Rectal smooth muscle tissue (tissue), 1 donor: Measurements from ENCODE around the gene GNG2.

ENCODE experiments used
- H3K27ac ChIP-seq: one replicate; pipeline ENCODE4 v1.7.0; 2013; ENCODE audit warnings: low read depth, low read length, inconsistent platforms
- H3K27me3 ChIP-seq: one replicate; pipeline ENCODE4 v1.7.0; 2013; ENCODE audit warnings: low read length; ENCODE audit not compliant: control insufficient read depth, insufficient read depth
- H3K36me3 ChIP-seq: one replicate; pipeline ENCODE4 v1.7.0; 2013; ENCODE audit warnings: low read length; ENCODE audit not compliant: control insufficient read depth, insufficient read depth
- H3K4me1 ChIP-seq: one replicate; pipeline ENCODE4 v1.7.0; 2013; ENCODE audit warnings: low read length; ENCODE audit not compliant: control insufficient read depth, insufficient read depth
- H3K4me3 ChIP-seq: one replicate; pipeline ENCODE4 v1.7.0; 2013; ENCODE audit warnings: low read length
- H3K9ac ChIP-seq: one replicate; pipeline ENCODE4 v1.7.0; 2013; ENCODE audit warnings: low read length

The GNG2 gene

DNA sequence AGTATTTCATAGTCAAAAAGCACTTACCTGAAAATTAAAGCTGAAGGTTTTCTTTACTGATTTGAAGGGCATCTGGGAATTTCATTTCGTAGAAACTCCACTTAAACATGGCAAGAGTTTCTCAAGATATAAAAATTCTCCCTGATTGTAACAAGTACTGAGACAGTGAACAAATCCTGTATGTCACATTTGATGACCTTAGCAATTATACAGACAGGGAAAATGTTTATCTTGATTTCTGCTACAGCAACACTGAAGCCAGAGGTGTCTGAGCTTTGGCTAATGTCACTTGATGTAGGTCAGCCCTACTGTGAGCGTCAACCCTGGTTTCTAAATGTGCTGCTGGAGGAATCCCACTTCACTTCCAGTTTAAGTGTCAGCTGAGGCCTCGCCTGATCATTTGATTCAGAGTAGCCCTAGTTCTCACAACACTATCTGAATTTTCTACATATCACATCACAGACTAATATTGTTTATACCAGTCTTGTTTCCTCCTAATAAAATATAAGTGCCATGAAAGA, 149.8 kb downstream of the GNG2 start:
- no peak overlapping the region for H3K4me3 ChIP-seq
- no peak overlapping the region for H3K9ac ChIP-seq
- peaks cover 23% of the 10 kb centered on the region for H3K36me3 ChIP-seq
- H3K4me1 ChIP-seq = no peaks in the 10 kb centered on the region
- H3K27me3 ChIP-seq = no peaks in the 10 kb centered on the region
- H3K27ac ChIP-seq = no peak overlapping the region

DNA sequence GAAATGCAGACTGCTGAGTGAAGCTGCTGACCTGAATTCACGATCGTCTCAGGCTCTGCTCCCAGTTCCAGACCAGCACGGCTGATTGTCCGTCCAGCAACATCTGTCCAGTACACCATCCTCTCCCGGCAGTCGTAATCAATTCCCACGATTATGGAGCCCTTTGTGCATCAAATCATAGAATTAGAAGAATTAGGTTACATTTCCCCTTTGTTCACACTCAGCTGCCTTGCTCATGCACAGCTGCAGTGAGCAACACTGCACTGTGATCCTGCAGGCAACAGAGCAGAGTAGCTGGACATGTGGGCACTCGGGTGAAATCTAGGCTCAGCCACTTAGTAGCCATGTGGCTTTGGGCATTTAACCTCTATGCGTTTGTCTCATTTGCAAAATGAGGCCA, 151.1 kb downstream of the GNG2 start:
- Histone ChIP-seq H3K36me3 (peaks cover 16% of the 10 kb centered on the region), H3K27me3 (no peaks in the 10 kb centered on the region), H3K4me3 (no peak overlapping the region), H3K9ac (no peak overlapping the region), H3K27ac (no peak overlapping the region), H3K4me1 (no peaks in the 10 kb centered on the region)

DNA sequence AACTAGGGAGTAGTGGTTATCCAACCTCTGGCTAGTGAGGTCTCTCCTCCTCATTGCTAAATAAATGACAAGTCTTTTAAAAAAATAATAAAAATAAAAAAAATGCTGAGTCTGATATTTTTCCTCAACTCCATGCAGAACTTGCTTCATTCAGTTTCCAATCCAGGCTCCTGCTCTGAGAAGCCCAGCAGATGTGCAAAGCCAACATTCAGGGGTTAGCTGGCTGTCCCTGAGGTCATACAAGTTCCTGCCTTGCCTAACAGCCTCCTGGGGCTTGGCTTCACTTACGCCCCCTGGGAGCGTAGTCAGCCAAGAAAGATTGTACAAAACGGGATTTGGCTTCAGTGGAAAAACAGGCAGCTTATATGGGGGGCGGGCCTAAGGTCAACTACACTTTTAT, 152.2 kb downstream of the GNG2 start:
- Histone ChIP-seq H3K27me3 (no peaks in the 10 kb centered on the region), H3K4me1 (no peaks in the 10 kb centered on the region), H3K4me3 (no peak overlapping the region), H3K9ac (no peak overlapping the region), H3K27ac (no peak overlapping the region), H3K36me3 (peaks cover 15% of the 10 kb centered on the region)

DNA sequence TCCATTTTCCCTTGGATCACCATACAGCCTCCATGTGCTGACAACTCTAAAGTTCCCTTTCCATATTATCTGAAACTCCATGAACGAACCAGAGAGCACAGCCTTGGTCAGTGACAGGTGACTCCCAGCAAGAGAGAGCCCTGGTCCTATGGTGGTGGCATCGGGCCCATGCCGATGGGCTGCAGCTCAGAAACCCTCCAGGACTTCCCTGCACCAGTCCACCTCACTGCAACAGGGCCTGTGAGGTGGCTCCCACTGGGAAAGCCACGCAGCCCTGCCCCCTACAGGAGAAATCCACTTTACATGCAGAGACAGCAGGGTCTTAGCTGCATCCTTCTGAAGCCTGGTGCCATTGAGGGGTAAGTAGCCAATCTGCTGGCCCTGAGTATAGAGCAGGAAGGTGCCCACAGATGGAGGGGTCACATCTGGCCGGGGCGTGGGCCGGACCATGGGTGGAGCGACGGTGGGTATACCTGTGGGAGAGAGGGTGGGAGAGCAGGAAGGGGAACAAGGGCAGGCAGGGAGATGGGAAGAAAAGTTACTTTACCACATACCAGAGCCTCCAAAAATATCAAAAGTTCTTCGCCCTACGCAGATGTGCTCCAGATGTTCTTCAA, 153.7 kb downstream of the GNG2 start:
- Histone ChIP-seq H3K4me1 (no peaks in the 10 kb centered on the region), H3K36me3 (peaks cover 7% of the 10 kb centered on the region), H3K27me3 (no peaks in the 10 kb centered on the region), H3K4me3 (no peak overlapping the region), H3K9ac (no peak overlapping the region), H3K27ac (no peak overlapping the region)

DNA sequence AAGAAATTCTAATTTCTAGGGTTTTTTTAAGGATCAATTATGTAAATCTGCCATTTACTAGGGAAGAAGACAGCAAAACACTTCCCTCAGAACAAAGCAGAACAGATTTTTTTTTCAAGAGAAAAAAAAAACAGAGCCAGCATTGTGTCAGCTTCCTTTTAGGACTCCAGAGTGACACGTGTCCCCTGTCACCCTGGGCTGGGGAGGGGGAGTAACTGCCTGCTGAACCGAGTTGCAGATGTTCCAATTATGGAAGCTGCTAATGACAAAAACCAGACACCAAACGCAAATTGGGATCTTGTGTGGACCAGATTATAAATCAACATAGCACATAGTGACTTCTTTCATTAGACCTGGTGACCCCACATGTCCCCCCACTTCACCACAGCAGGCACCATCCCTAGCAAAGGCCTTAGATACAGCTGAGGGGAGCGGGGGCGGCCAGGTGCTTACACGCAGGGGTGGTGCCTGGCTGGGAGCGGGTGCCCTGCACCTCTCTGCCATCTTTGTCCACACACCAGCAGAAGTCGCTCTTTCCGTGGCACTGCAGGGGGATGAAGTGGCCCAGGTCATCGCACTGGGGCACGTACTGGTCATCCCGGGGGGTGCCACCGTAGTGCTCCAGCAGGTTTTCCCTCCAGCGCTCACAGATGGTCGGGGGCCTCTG, 154.3 kb downstream of the GNG2 start:
- H3K4me1 ChIP-seq = no peaks in the 10 kb centered on the region
- no peak overlapping the region for H3K27ac ChIP-seq
- H3K36me3 ChIP-seq = peaks cover 7% of the 10 kb centered on the region

DNA sequence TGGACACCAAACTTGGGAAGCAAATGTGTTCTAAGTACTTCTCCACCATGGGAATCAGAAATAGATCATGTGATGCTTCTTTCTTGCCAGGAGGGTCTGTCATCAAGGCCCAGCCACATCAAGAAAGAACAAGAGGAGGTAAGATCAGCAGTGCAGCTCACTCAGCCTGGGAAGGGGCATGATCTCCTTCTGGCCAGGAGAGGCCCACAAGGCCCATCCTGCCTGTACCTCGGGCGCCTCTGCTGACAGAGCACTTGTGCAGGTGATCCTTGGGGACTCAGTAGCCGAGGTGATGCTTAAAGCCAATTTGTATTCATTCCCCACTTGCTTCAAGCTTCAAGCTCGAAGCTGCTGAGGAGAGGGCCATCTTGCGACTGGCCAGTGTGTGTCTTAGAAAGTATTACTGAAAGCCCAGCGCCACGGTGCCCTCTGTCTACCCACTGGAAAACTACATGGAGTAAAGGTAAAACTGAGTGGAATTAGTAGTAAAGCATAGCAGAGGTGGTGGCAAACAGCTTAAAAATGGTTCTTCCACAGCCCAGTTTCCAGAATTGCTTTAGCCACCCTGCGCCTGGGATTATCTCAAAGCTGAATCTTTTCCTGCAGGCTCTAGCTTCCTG, 155.1 kb downstream of the GNG2 start:
- Histone ChIP-seq H3K9ac (no peak overlapping the region), H3K36me3 (peaks cover 7% of the 10 kb centered on the region), H3K4me1 (no peaks in the 10 kb centered on the region), H3K27ac (no peak overlapping the region), H3K27me3 (no peaks in the 10 kb centered on the region), H3K4me3 (no peak overlapping the region)

More for the DNA sequence above, 154.3 kb downstream of the GNG2 start:
- Histone ChIP-seq H3K4me3 (no peak overlapping the region), H3K27me3 (no peaks in the 10 kb centered on the region), H3K9ac (no peak overlapping the region)

DNA sequence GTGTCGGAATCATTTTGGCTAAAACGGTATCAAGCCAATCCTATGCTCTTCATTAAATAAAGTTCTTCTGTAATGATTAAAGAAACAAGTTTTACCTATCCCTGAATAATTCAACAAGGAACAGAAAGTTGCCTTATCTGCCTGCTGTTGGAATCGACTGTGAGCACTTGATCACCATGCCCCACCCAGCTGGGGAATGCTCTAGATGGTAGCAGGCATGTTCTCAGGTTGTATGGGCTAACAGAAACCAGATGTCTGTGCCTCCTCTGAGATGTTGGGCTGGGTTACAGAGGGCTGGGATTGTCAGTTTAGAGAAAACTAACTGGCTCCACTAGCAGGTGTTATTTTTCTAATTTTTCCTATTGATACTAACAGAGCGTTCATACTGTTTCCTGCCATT, 157.8 kb downstream of the GNG2 start:
- H3K9ac ChIP-seq = no peak overlapping the region
- no peaks in the 10 kb centered on the region for H3K4me1 ChIP-seq
- H3K27ac ChIP-seq = no peak overlapping the region
- no peak overlapping the region for H3K4me3 ChIP-seq
- no peaks in the 10 kb centered on the region for H3K27me3 ChIP-seq
- no peaks in the 10 kb centered on the region for H3K36me3 ChIP-seq

DNA sequence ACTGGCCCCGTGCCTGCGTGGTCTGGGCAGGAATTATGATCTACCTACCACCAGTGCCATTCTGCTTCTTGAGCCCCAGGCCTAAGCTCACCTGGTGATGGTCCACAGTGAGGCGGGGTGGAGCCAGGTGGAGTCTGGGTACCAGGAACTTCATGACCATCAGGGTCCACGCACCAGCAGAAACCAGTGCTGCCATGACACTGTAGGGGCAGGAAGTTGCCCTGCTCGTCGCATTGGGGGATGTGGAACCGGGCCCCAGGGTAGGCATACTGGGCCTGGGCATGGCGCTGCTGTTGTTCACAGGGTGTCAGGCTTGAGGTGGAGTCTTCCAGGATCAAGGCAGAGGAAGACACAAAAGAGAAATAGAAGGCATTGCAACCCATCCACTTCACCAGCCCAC, 158.6 kb downstream of the GNG2 start:
- H3K4me1 ChIP-seq = no peaks in the 10 kb centered on the region
- H3K27ac ChIP-seq = no peak overlapping the region

More for the DNA sequence above, 158.6 kb downstream of the GNG2 start:
- H3K27me3 ChIP-seq = no peaks in the 10 kb centered on the region
- no peak overlapping the region for H3K4me3 ChIP-seq
- no peak overlapping the region for H3K9ac ChIP-seq
- H3K36me3 ChIP-seq = no peaks in the 10 kb centered on the region
